ENCODE results near the gene HERC6.

The HERC6 gene

DNA sequence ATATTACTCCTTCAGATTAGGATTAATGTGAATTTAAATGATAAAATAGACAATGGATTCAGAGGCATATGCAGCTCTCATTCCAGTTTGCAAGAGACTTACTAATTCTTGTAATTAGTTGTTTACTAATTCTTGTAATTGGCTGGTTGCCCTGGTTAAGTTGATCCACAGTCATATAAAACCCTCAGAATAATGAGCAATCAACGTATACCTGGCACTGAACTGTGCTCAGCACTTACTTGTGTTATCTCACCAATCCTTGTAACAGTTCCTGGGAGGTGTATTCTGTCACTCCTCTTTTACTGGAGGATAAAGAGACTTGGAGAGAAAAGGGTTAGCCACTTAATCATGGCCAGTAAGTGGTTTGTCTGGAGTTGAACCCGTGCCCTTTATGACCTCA is 88.7 kb downstream of the HERC6 start:
- Histone ChIP-seq H3K36me3 (ENCODE audit: control insufficient read depth in 2 of 2, insufficient read depth in 1 of 2, low read length in 2 of 2) (peaks cover 3 to 77% of the 10 kb centered on the region in 2 experiments), H3K4me1 (ENCODE audit: control insufficient read depth, insufficient read depth, low read length) (no peaks in the 10 kb centered on the region), H3K4me3 (ENCODE audit: low read depth, low read length) (no peak overlapping the region), H3K27ac (ENCODE audit: extremely low read depth, low read depth, low read length) (no peak overlapping the region), H3K9me3 (ENCODE audit: control insufficient read depth, insufficient read depth, low read depth, low read length) (no peaks in the 10 kb centered on the region)
- POLR2A ChIA-PET = no interaction called here
- TF ChIP-seq GLIS1 (tag by site-specific recombination; IDR thresholded peaks at IDR 0.05) (peak; percentile 38; the same call in 1 of the 2 replicates), ZSCAN4 (tag by site-specific recombination; IDR thresholded peaks at IDR 0.05) (no peak)
- CTCF ChIA-PET = no interaction called here

- Histone ChIP-seq H3K9me3 (ENCODE audit: control insufficient read depth, insufficient read depth, low read depth, low read length) (no peaks in the 10 kb centered on the region), H3K36me3 (ENCODE audit: control insufficient read depth in 2 of 2, insufficient read depth in 1 of 2, low read length in 2 of 2) (peaks cover 6 to 30% of the 10 kb centered on the region in 2 experiments), H3K27ac (ENCODE audit: extremely low read depth, low read depth, low read length) (no peak overlapping the region), H3K4me3 (ENCODE audit: low read depth, low read length) (no peak overlapping the region), H3K4me1 (ENCODE audit: control insufficient read depth, insufficient read depth, low read length) (no peaks in the 10 kb centered on the region)
- TF ChIP-seq ZNF560 (tag by site-specific recombination; IDR thresholded peaks at IDR 0.05; ENCODE audit: borderline replicate concordance) (no peak), IKZF3 (tag by site-specific recombination; IDR thresholded peaks at IDR 0.05) (no peak), ZBTB48 (tag by site-specific recombination; IDR thresholded peaks at IDR 0.05) (no peak), ZNF169 (tag by site-specific recombination; IDR thresholded peaks at IDR 0.05) (no peak), ZNF274 (IDR thresholded peaks at IDR 0.05; ENCODE audit: low read length) (no peak), ZNF274 (tag by site-specific recombination; IDR thresholded peaks at IDR 0.05; ENCODE audit: borderline replicate concordance) (no peak), ZNF843 (tag by site-specific recombination; IDR thresholded peaks at IDR 0.05) (no peak), ZNF449 (tag by site-specific recombination; IDR thresholded peaks at IDR 0.05) (no peak), ZNF426 (tag by site-specific recombination; IDR thresholded peaks at IDR 0.05) (no peak), ZNF501 (tag by site-specific recombination; IDR thresholded peaks at IDR 0.05) (no peak), YY1 (tag by site-specific recombination; IDR thresholded peaks at IDR 0.05) (no peak), ZNF324 (tag by site-specific recombination; IDR thresholded peaks at IDR 0.05) (no peak), ZBTB44 (tag by site-specific recombination; IDR thresholded peaks at IDR 0.05) (no peak), GLIS1 (tag by site-specific recombination; IDR thresholded peaks at IDR 0.05) (no peak), ZNF157 (tag by site-specific recombination; IDR thresholded peaks at IDR 0.05) (no peak), ZNF391 (tag by site-specific recombination; IDR thresholded peaks at IDR 0.05; ENCODE audit: borderline replicate concordance, low read depth) (no peak), ZNF2 (tag by site-specific recombination; IDR thresholded peaks at IDR 0.05) (no peak), ZNF26 (tag by site-specific recombination; IDR thresholded peaks at IDR 0.05) (no peak), ZNF350 (tag by site-specific recombination; IDR thresholded peaks at IDR 0.05) (no peak)
- TF ChIP-seq, protein P1, sequence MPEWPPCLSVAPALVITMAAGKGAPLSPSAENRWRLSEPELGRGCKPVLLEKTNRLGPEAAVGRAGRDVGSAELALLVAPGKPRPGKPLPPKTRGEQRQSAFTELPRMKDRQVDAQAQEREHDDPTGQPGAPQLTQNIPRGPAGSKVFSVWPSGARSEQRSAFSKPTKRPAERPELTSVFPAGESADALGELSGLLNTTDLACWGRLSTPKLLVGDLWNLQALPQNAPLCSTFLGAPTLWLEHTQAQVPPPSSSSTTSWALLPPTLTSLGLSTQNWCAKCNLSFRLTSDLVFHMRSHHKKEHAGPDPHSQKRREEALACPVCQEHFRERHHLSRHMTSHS (tag by site-specific recombination; IDR thresholded peaks at IDR 0.05) = no peak
- POLR2A ChIA-PET = no interaction called here
- CTCF ChIA-PET = interaction anchor here (0.6 kb wide), 1 partner anchor 257 kb away, joined by 4 read pairs; no protein-coding TSS in a partner anchor
Observed at GRCh38 chr4:88477229-88477860, 98.7 kb downstream of the HERC6 start.

All from HEK293 (cell line).